ENCODE results near the gene MYCBP. TPM values are rescaled to one million over a fixed set of nuclear protein-coding genes. Genes with fewer than 3 reads are reported as not detected.

Gene MYCBP
- total RNA-seq, 1 donor from 2014 or later: 6.1 TPM

DNA sequence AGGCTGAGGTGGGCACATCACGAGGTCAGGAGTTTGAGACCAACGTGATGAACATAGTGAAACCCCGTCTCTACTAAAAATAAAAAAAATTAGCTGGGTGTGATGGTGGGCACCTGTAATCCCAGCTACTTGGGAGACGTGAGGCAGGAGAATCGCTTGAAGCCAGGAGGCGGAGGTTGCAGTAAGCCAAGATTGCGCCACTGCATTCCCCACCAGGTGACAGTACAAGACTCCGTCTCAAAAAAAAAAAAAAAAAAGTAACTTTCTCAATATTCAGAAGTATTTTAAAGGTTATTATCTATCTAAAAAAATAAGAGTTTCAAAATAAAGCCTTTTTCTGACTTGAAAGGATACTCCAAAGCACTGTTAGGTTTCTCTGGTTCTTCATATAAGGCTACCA is 5.9 kb downstream of the MYCBP start:
- Mint-ChIP-seq H3K36me3 (ENCODE audit: low read depth) (peaks cover 3% of the 10 kb centered on the region), H3K4me1 (ENCODE audit: low read depth) (peaks cover 42% of the 10 kb centered on the region), H3K4me3 (ENCODE audit: unreplicated experiment) (no peak overlapping the region), H3K27ac (ENCODE audit: unreplicated experiment) (no peak overlapping the region), H3K9me3 (ENCODE audit: low read depth) (no peaks in the 10 kb centered on the region), H3K27me3 (ENCODE audit: low read depth) (no peaks in the 10 kb centered on the region)
- TF ChIP-seq, protein P1, sequence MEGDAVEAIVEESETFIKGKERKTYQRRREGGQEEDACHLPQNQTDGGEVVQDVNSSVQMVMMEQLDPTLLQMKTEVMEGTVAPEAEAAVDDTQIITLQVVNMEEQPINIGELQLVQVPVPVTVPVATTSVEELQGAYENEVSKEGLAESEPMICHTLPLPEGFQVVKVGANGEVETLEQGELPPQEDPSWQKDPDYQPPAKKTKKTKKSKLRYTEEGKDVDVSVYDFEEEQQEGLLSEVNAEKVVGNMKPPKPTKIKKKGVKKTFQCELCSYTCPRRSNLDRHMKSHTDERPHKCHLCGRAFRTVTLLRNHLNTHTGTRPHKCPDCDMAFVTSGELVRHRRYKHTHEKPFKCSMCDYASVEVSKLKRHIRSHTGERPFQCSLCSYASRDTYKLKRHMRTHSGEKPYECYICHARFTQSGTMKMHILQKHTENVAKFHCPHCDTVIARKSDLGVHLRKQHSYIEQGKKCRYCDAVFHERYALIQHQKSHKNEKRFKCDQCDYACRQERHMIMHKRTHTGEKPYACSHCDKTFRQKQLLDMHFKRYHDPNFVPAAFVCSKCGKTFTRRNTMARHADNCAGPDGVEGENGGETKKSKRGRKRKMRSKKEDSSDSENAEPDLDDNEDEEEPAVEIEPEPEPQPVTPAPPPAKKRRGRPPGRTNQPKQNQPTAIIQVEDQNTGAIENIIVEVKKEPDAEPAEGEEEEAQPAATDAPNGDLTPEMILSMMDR (IDR thresholded peaks at IDR 0.05): no peak
- no peak for DNase-seq (ENCODE audit: low spot score)

DNA sequence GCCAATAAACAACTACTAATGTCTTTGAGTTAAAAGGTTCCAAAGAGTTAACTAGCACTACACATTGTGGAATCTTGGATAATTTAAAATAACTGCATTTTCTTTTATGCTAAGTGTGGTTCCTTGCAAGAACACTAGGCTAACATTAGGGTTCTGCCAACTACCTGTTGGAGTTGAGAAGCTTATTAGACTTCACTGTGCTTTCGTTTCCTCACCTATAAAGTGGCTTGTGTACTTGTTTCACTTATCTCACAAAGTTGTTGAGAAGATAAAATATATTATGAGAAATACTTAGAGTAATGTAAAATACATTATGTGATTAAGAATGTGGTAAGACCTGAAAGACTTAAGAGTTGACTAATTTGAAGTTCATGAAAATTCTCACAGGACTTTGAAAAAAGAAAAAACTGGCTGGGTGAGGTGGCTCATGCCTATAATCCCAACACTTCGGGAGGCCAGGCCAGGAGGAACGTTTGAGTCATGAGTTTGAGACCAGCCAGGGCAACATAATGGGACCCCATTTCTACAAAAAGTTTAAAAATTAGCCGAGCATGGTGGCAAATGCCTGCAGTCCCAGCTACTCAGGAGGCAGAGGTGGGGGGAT is 7.9 kb downstream of the MYCBP start:
- no peaks in the 10 kb centered on the region for H3K9me3 Mint-ChIP-seq (ENCODE audit: low read depth)
- peaks cover 46% of the 10 kb centered on the region for H3K4me1 Mint-ChIP-seq (ENCODE audit: low read depth)
- H3K27ac Mint-ChIP-seq (ENCODE audit: unreplicated experiment): no peak overlapping the region
- H3K36me3 Mint-ChIP-seq (ENCODE audit: low read depth): peaks cover 3% of the 10 kb centered on the region
- no peak for DNase-seq (ENCODE audit: low spot score)
- H3K27me3 Mint-ChIP-seq (ENCODE audit: low read depth): no peaks in the 10 kb centered on the region
- no peak overlapping the region for H3K4me3 Mint-ChIP-seq (ENCODE audit: unreplicated experiment)
- TF ChIP-seq, protein P1 (IDR thresholded peaks at IDR 0.05): no peak

- TF ChIP-seq, protein P1 (IDR thresholded peaks at IDR 0.05): no peak
- H3K27me3 Mint-ChIP-seq (ENCODE audit: low read depth): no peaks in the 10 kb centered on the region
These were observed 12.7 kb downstream of the MYCBP start for GRCh38 chr1:38860454-38860795.

GRCh38 chr1:38859561-38860453 is 13.3 kb downstream of the MYCBP start, which contains the start of gene RRAGC:
Gene RRAGC, minus strand, starts transcription at chr1:38859772. Its CDS starts 126 bp downstream, at chr1:38859646.
- Mint-ChIP-seq H3K4me3 (ENCODE audit: unreplicated experiment) (peak within 1 kb of the TSS; percentile 98), H3K36me3 (ENCODE audit: low read depth) (peaks cover 11% of the 10 kb centered on the region), H3K27ac (ENCODE audit: unreplicated experiment) (peak within 1 kb of the TSS; percentile 95), H3K27me3 (ENCODE audit: low read depth) (no peaks in the 10 kb centered on the region), H3K4me1 (ENCODE audit: low read depth) (peaks cover 68% of the 10 kb centered on the region), H3K9me3 (ENCODE audit: low read depth) (no peaks in the 10 kb centered on the region)
- TF ChIP-seq, protein P1 (IDR thresholded peaks at IDR 0.05): no peak
- peak; percentile 100 for DNase-seq (ENCODE audit: low spot score)

More at GRCh38 chr1:38860454-38860795, 12.7 kb downstream of the MYCBP start:
- H3K27ac Mint-ChIP-seq (ENCODE audit: unreplicated experiment): peak overlapping the region; percentile 95
- H3K4me3 Mint-ChIP-seq (ENCODE audit: unreplicated experiment): peak overlapping the region; percentile 98
- peaks cover 6% of the 10 kb centered on the region for H3K36me3 Mint-ChIP-seq (ENCODE audit: low read depth)
- no peak for DNase-seq (ENCODE audit: low spot score)
- H3K4me1 Mint-ChIP-seq (ENCODE audit: low read depth): peaks cover 66% of the 10 kb centered on the region
- H3K9me3 Mint-ChIP-seq (ENCODE audit: low read depth): no peaks in the 10 kb centered on the region

DNA sequence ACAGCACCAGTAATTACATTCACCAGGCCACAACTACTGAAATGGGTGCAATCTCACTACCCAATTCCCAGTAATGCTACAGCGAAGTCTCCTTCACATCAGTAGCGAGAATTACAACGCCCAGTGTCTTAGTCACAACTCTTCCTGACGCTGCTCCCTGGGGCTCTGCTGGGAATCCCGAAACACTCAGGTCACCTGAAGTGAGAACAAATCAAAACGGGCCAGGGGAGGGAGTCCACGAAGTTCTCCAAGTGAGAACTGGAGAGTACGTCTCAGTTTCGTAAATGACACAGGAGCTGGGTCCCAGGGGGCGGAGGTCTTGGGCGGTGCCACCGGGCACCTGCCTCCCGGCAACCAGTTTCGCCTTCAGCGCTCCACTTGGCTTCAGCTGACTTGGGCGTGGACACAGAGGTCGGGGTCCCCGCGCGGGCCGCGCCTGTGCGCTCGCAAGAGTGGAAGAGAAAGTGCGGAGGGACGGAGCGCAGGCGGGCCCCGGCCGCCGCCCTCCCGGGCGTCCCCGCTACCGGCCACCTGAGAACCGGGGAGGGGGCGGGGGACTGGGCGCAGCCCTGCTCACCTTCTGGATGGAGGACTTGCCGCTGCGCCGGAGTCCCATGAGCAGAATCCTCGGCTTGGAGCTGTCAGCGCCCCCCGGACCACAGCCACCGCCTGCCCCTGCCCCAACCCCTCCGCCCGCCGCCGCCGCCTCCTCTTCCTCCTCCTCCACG is 14.2 kb downstream of the MYCBP start:
- H3K4me3 Mint-ChIP-seq (ENCODE audit: unreplicated experiment): peak overlapping the region; percentile 98
- peaks cover 12% of the 10 kb centered on the region for H3K36me3 Mint-ChIP-seq (ENCODE audit: low read depth)
- peaks cover 63% of the 10 kb centered on the region for H3K4me1 Mint-ChIP-seq (ENCODE audit: low read depth)
- H3K27me3 Mint-ChIP-seq (ENCODE audit: low read depth): no peaks in the 10 kb centered on the region
- peak overlapping the region; percentile 95 for H3K27ac Mint-ChIP-seq (ENCODE audit: unreplicated experiment)
- no peaks in the 10 kb centered on the region for H3K9me3 Mint-ChIP-seq (ENCODE audit: low read depth)
- TF ChIP-seq, protein P1 (IDR thresholded peaks at IDR 0.05): peak; percentile 11
- DNase-seq (ENCODE audit: low spot score): no peak

Data from chondrocyte (in vitro differentiated cells).